Measurements from ENCODE around the gene GPR148. TPM values are rescaled to one million over a fixed set of nuclear protein-coding genes. Genes with fewer than 3 reads are reported as not detected.
A peak's percentile ranks its signal among the peaks of the same experiment; 100 is the strongest.
"Not testable (repeated sequence)": the region's sequence is repeated elsewhere in the genome, so short reads cannot be mapped to it uniquely, and the experiment has no call there.

Gene GPR148
- total RNA-seq, result not detected in 2 replicates

- DNase-seq (ENCODE audit: low read depth), result no peak
- peak within 1 kb of the TSS; percentile 64 for H3K4me3 ChIP-seq (ENCODE audit: low read depth, low read length)
- TF ChIP-seq CTCF (IDR thresholded peaks at IDR 0.05; ENCODE audit: insufficient read depth, low read depth, low read length), result no peak
Measured at GRCh38 chr2:130728549-130729316, at the start of gene GPR148. Gene GPR148 (plus strand): TSS chr2:130729070. CDS start chr2:130729152, 82 bp downstream.

- not testable (repeated sequence) for H3K4me3 ChIP-seq (ENCODE audit: low read depth, low read length); DNase-seq (ENCODE audit: low read depth)
Measured at GRCh38 chr2:130692041-130692770, 36.7 kb upstream of the GPR148 start.

- DNase-seq (ENCODE audit: low read depth); H3K4me3 ChIP-seq (ENCODE audit: low read depth, low read length): not testable (repeated sequence)
Measured at GRCh38 chr2:130693474-130693873, 35.4 kb upstream of the GPR148 start.

- not testable (repeated sequence) for DNase-seq (ENCODE audit: low read depth); H3K4me3 ChIP-seq (ENCODE audit: low read depth, low read length)
Measured at GRCh38 chr2:130703250-130703649, 25.6 kb upstream of the GPR148 start.

- DNase-seq (ENCODE audit: low read depth); H3K4me3 ChIP-seq (ENCODE audit: low read depth, low read length): not testable (repeated sequence)
Measured at GRCh38 chr2:130714795-130715194, 14.1 kb upstream of the GPR148 start.

- H3K4me3 ChIP-seq (ENCODE audit: low read depth, low read length), result no peak overlapping the region
- no peak for TF ChIP-seq CTCF (IDR thresholded peaks at IDR 0.05; ENCODE audit: insufficient read depth, low read depth, low read length)
- no peak for DNase-seq (ENCODE audit: low read depth)
Measured at GRCh38 chr2:130720036-130720435, 8.8 kb upstream of the GPR148 start.

- no peak for TF ChIP-seq CTCF (IDR thresholded peaks at IDR 0.05; ENCODE audit: insufficient read depth, low read depth, low read length)
- no peak for DNase-seq (ENCODE audit: low read depth)
- H3K4me3 ChIP-seq (ENCODE audit: low read depth, low read length), result no peak overlapping the region
Measured at GRCh38 chr2:130720528-130720927, 8.3 kb upstream of the GPR148 start.

- no peak for DNase-seq (ENCODE audit: low read depth)
- no peak for TF ChIP-seq CTCF (IDR thresholded peaks at IDR 0.05; ENCODE audit: insufficient read depth, low read depth, low read length)
Measured at GRCh38 chr2:130724455-130724854, 4.4 kb upstream of the GPR148 start.

GRCh38 chr2:130726614-130727180 is 2.2 kb upstream of the GPR148 start:
- no peak for DNase-seq (ENCODE audit: low read depth)
- H3K4me3 ChIP-seq (ENCODE audit: low read depth, low read length), result peak overlapping the region; percentile 64
- TF ChIP-seq CTCF (IDR thresholded peaks at IDR 0.05; ENCODE audit: insufficient read depth, low read depth, low read length), result no peak

More at GRCh38 chr2:130724455-130724854, 4.4 kb upstream of the GPR148 start:
- H3K4me3 ChIP-seq (ENCODE audit: low read depth, low read length), result no peak overlapping the region

Measured in fibroblast of villous mesenchyme (primary cell).